ENCODE measurements around the gene CCDC93.
A peak's percentile ranks its signal among the peaks of the same experiment; 100 is the strongest.
"Not testable (repeated sequence)": the region's sequence is repeated elsewhere in the genome, so short reads cannot be mapped to it uniquely, and the experiment has no call there.

Gene CCDC93

GRCh38 chr2:117956036-117956796 lies 57.7 kb downstream of the CCDC93 start:
- no peak for DNase-seq (ENCODE audit: low spot score)

DNA sequence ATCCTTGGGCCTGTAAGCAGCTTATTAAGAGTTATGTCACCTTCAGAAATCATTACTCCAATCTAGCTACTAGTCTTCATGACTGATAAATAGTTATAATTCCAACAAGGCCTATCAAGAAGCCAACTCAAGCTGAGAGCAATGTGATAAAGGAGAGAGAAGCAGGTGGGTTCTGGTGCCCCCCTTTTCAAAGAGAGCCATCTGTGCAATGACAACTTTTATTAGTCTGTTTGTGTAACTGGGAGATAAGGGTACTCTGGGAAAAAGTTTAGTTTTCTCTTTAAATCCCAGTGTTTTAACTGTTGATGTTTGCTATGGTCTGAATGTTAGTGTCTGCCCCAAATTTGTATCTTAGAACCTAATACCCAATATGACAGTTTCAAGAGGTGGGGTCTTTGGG lies 60.6 kb downstream of the CCDC93 start:
- FAIRE-seq (no peak), DNase-seq (ENCODE audit: low spot score) (no peak)

More at GRCh38 chr2:117956036-117956796, 57.7 kb downstream of the CCDC93 start:
- no peak for FAIRE-seq

GRCh38 chr2:117952701-117953100 lies 61.2 kb downstream of the CCDC93 start:
- no peak for DNase-seq (ENCODE audit: low spot score)
- no peak for FAIRE-seq

DNA sequence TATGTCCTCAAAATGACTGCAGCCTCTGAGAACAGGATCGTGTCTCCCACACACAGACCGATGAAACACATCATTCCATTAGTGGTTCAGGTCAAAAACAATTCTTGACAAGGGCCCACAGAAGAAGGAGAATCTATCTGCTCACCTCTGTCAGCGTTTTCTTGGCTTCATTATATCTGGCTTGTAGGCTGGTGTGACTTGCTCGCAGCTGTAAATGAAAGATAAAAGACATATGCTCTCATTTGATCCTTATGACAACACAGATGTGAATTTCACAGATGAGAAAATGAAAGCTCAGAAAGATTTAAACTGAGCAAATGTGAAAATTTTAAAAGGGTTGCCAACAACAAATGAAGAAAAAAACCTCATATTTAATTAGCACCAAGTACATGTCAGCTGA lies 61.6 kb downstream of the CCDC93 start:
- DNase-seq (ENCODE audit: low spot score) (no peak), FAIRE-seq (no peak)

DNA sequence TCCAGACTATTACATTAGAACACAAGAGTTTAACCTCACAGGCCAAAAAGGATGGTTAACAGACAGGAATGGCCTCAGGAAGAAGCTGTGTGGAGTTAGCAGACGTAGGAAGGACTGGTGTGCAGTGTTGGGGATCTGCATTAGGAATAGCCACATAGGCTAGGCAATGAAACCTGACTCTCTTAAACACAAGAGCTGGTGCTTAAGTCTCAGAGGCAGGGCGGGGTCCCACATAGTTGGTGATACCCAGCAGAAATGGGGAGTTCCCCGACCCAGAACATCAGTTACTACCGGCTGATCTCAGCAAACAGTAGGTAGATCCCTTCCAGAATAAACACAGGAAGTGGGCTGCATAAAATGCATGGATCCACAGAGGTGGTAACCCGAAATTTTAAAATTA lies 64.1 kb downstream of the CCDC93 start:
- no peak for FAIRE-seq
- DNase-seq (ENCODE audit: low spot score) = no peak

DNA sequence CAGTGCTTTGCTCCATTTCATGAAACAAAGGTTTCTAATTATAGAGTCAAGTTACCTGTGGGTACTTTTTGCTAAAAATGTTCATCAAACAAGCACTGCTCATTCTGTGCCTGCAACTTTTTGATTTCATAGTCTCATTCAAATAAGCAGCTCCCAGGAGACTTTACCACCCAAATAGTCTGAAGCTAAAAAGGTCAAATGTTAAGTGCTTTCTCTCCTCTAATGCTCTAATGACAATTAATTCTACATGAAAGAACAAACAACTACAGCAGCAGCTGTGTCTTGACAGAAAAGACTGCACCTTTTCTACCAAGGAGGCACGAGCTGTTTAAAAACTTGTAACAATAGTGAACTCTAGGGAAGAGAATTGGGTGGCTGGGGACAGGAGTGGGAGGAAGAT lies 65.3 kb downstream of the CCDC93 start:
- no peak for FAIRE-seq
- DNase-seq (ENCODE audit: low spot score) = no peak

- DNase-seq (ENCODE audit: low spot score) (no peak), FAIRE-seq (no peak)
Observed at GRCh38 chr2:117945296-117945695, 68.6 kb downstream of the CCDC93 start.

DNA sequence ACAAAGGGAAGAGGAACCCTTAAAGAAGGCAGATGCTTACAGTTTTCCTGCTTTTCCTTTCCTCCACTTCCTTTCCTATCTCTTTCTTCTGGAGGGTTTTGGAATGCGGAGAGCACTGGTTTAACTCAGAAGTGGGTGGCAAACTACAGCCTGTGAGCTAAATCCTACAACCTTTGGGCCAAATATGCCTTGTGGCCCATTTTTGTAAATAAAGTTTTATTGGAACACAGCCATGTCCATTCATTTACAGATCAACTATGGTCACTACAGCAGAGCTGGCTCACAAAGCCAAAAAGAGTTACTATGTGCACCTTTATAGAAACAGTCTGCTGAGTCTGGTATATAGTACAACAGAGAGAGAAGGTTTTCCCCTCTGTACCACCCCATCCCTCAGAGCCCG lies 69.1 kb downstream of the CCDC93 start:
- DNase-seq (ENCODE audit: low spot score) (no peak), FAIRE-seq (no peak)

DNA sequence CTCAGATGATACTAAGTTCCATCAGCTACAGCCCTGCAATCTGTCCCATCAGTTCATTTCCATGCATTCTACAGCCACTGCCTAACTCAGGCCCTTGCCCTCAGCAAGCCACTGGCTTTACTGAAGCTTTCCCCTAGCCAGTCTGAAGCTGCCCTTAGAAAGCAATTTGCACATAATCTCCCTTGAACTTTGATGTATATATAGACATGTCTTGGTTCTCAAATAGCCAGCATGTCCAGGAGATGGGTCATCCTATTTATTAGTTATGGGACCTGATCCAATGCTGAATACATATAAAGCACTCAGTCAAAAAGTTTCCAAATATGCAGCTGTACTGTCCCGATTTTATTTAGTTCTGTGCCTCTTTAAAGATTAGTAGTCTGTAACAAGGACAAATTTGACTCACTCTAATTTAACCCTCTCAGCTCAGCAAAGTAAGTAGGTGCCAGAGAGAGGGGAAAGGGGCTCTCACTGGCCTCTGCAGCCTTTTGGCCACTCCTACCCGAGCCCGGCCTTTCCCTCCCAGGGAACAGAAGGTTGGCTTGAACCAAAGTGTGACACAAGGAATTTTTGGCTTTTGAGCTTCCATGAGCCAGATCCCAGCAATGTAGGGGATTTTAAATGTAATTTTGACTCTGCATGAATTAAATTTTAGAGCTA lies 70.7 kb downstream of the CCDC93 start:
- DNase-seq (ENCODE audit: low spot score) = no peak

DNA sequence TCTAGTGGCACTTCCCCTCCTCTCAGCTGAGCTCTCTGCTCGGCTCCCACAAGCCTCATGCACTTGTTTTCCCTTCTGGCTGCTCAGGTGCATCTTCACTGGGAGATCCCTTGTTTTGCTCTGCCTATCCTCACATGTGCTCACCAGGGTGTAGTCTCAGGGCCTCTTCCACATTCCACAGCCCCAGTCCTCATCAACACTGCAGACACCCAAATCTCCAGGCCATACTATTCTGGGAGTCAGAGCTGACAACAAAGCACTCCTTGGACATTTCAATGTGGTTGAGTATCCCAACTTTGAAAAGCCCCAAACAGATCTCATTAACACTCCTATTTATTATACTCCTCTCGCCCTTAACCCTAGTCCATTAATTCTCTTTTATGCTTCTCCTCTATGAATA lies 71.3 kb downstream of the CCDC93 start:
- DNase-seq (ENCODE audit: low spot score) = no peak
- FAIRE-seq = no peak

More for the DNA sequence above, 70.7 kb downstream of the CCDC93 start:
- no peak for FAIRE-seq

- DNase-seq (ENCODE audit: low spot score) (no peak), FAIRE-seq (no peak)
Observed at GRCh38 chr2:117941693-117942092, 72.2 kb downstream of the CCDC93 start.

DNA sequence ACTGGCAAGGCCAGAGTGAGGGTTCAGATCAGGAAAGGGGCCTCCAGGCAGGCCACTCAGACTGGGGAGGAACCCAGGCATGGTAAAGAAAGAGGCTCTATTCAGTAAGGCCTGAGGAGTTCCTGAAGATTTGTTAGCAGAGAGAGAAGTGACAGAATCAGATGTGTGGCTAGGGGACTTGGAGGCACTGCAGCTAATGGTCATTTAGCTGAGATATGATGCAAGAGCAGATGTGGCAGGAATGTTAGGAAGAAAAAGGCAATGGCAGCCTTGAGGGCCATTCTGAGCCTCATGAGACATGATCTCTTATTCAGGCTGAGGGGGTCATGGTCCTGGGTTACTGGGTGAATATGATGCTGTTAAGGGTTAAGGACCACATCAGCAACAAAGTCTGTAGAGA lies 73.4 kb downstream of the CCDC93 start:
- no peak for DNase-seq (ENCODE audit: low spot score)
- FAIRE-seq = peak; percentile 61

- DNase-seq (ENCODE audit: low spot score) = no peak
- no peak for FAIRE-seq
Observed at GRCh38 chr2:117938611-117939010, 75.3 kb downstream of the CCDC93 start.

- DNase-seq (ENCODE audit: low spot score) (no peak), FAIRE-seq (no peak)
Observed at GRCh38 chr2:117936871-117937428, 76.9 kb downstream of the CCDC93 start.

GRCh38 chr2:117935954-117936353 lies 77.9 kb downstream of the CCDC93 start:
- no peak for DNase-seq (ENCODE audit: low spot score)
- FAIRE-seq = no peak

- DNase-seq (ENCODE audit: low spot score) (no peak), FAIRE-seq (no peak)
Observed at GRCh38 chr2:117935456-117935855, 78.4 kb downstream of the CCDC93 start.

- FAIRE-seq = no peak
- DNase-seq (ENCODE audit: low spot score) = no peak
Observed at GRCh38 chr2:117933884-117934354, 80.0 kb downstream of the CCDC93 start.

DNA sequence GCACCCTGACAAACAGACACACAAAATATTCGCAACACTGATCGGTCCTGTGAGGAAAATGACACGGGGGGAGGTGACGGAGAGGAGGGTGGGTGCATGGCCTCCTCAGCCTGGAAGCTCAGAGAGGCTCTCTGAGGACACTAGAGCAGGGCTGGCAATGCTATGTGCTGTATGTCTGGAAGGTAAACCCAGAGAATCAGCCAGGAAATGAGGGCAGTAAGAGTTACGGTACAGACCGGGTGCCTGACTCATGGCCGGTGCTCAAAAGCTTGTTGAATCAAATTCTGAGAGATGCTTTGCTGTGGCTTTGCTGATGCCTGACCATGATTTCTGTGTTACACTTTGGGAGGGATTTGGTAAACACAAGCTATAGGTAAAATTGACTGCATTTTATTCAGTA lies 81.9 kb downstream of the CCDC93 start:
- FAIRE-seq (no peak), DNase-seq (ENCODE audit: low spot score) (no peak)

GRCh38 chr2:117931266-117931665 lies 82.6 kb downstream of the CCDC93 start:
- no peak for DNase-seq (ENCODE audit: low spot score)
- no peak for FAIRE-seq

- DNase-seq (ENCODE audit: low spot score) (no peak), FAIRE-seq (no peak)
Observed at GRCh38 chr2:117930775-117931174, 83.1 kb downstream of the CCDC93 start.

GRCh38 chr2:117923471-117923870 lies 90.4 kb downstream of the CCDC93 start:
- DNase-seq (ENCODE audit: low spot score); FAIRE-seq: not testable (repeated sequence)

DNA sequence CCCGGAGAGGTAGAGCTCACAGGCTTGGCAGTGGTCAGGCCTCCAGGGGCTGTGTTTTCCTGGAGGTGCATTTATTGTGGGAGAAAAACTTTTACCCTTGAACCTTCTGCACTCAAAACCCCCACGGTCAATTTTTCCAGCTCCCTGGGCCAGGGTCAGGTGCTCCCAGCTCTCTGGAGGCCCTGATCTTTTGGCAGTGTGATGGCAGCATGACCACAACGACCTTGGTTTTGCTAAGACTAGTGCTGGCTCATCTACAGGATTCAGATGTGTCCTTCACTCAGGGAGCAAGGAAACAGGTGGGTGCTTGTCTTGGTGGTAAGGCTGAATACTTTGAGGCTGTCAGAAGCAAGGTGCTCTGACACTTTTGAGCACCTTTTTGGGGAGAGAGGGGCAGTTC lies 92.3 kb downstream of the CCDC93 start:
- FAIRE-seq = no peak
- DNase-seq (ENCODE audit: low spot score) = no peak

DNA sequence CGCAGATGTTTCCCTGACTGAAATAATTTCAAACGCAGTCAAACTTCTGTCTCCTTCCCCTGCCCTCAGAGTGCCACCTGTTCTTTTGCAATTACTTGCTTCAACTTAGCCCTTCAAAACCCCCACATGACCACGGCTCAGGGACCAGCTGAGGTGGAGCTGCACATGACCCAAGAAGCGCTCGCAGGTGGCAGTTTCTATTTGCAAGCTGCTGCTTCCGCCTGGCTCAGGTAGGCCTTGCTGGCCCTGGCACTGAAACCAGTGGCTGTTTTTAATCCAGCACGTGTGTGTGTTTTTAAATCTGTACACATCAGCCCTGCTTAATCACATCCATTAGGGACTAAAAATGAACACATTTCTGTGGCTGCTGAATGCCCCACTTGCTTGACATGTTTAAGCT lies 95.3 kb downstream of the CCDC93 start:
- FAIRE-seq (no peak), DNase-seq (ENCODE audit: low spot score) (no peak)
